ENCODE results near the gene PDZK1IP1. TPM values are rescaled to one million over a fixed set of nuclear protein-coding genes. Genes with fewer than 3 reads are reported as not detected.

The PDZK1IP1 gene
- total RNA-seq, 1 experiment from 2014 or later, result 19.6 TPM

GRCh38 chr1:47224676-47225399 is 35.0 kb upstream of the PDZK1IP1 start:
- BruUV-seq (replicated peaks), result no TSS peak
- POLR2A ChIA-PET, result no interaction called here
- no peak overlapping the region for H3K27ac Mint-ChIP-seq (ENCODE audit: low read depth, unreplicated experiment)

DNA sequence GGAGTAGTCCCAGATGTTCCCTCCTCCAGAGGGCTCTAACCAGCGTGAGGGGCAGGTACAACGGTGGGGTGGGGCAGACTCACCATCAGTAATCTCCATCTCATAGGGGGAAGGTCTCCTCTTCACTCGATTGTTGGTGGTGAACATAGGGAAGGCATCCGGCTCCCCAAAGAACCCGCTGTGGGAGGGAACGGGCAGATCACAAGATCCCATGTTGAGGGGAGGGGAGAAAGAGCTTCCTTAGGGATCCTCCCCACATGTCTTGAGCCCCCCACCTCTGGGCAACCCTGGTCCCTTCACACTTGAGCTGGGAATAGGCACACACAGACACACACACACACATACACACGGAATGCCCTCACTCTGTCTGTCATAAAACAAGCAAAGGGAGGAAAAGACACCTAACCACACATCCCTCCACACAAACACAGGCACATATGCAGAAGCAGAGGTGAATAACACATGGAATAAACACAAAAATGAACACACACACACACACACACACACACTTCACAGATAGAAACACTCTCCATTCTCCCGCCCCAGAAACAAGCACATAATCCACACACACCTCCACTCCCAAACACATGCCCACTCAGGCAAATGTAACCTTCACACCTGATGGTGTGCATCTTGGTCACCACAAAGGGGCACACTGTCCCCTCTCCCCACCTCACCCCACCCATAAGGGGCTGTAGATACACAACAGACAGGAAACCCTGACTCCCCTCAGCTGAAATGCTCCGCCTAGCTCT is 34.3 kb upstream of the PDZK1IP1 start:
- TF ChIP-seq, protein P1, sequence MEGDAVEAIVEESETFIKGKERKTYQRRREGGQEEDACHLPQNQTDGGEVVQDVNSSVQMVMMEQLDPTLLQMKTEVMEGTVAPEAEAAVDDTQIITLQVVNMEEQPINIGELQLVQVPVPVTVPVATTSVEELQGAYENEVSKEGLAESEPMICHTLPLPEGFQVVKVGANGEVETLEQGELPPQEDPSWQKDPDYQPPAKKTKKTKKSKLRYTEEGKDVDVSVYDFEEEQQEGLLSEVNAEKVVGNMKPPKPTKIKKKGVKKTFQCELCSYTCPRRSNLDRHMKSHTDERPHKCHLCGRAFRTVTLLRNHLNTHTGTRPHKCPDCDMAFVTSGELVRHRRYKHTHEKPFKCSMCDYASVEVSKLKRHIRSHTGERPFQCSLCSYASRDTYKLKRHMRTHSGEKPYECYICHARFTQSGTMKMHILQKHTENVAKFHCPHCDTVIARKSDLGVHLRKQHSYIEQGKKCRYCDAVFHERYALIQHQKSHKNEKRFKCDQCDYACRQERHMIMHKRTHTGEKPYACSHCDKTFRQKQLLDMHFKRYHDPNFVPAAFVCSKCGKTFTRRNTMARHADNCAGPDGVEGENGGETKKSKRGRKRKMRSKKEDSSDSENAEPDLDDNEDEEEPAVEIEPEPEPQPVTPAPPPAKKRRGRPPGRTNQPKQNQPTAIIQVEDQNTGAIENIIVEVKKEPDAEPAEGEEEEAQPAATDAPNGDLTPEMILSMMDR (IDR thresholded peaks at IDR 0.05; ENCODE audit: unreplicated experiment), result no peak
- Mint-ChIP-seq H3K4me1 (ENCODE audit: insufficient read depth, unreplicated experiment) (no peaks in the 10 kb centered on the region), H3K27ac (ENCODE audit: low read depth, unreplicated experiment) (no peak overlapping the region), H3K4me3 (ENCODE audit: unreplicated experiment) (no peak overlapping the region), H3K9me3 (ENCODE audit: unreplicated experiment) (no peaks in the 10 kb centered on the region), H3K36me3 (ENCODE audit: insufficient read depth, unreplicated experiment) (peaks cover 6% of the 10 kb centered on the region), H3K27me3 (ENCODE audit: insufficient read depth, unreplicated experiment) (no peaks in the 10 kb centered on the region)
- no TSS peak for BruUV-seq (replicated peaks)
- no peak for DNase-seq (ENCODE audit: unreplicated experiment)
- ChIA-PET CTCF (interaction anchor here (0.7 kb wide), 1 partner anchor 24 kb away, joined by 5 read pairs; no protein-coding TSS in a partner anchor), POLR2A (no interaction called here)
- intact Hi-C loops (cut with micrococcal nuclease), result no loop called here

More at GRCh38 chr1:47224676-47225399, 35.0 kb upstream of the PDZK1IP1 start:
- CTCF ChIA-PET, result interaction anchor here (0.6 kb wide), 1 partner anchor 133 kb away, joined by 3 read pairs; no protein-coding TSS in a partner anchor
- intact Hi-C loops (cut with micrococcal nuclease), result no loop called here
- no peak overlapping the region for H3K4me3 Mint-ChIP-seq (ENCODE audit: unreplicated experiment)
- DNase-seq (ENCODE audit: unreplicated experiment), result no peak
- H3K9me3 Mint-ChIP-seq (ENCODE audit: unreplicated experiment), result no peaks in the 10 kb centered on the region
- H3K36me3 Mint-ChIP-seq (ENCODE audit: insufficient read depth, unreplicated experiment), result peaks cover 6% of the 10 kb centered on the region
- no peaks in the 10 kb centered on the region for H3K4me1 Mint-ChIP-seq (ENCODE audit: insufficient read depth, unreplicated experiment)
- TF ChIP-seq, protein P1 (IDR thresholded peaks at IDR 0.05; ENCODE audit: unreplicated experiment), result no peak
- H3K27me3 Mint-ChIP-seq (ENCODE audit: insufficient read depth, unreplicated experiment), result peaks cover 6% of the 10 kb centered on the region

GRCh38 chr1:47223174-47223920 is 33.5 kb upstream of the PDZK1IP1 start:
- Mint-ChIP-seq H3K27ac (ENCODE audit: low read depth, unreplicated experiment) (no peak overlapping the region), H3K9me3 (ENCODE audit: unreplicated experiment) (no peaks in the 10 kb centered on the region), H3K27me3 (ENCODE audit: insufficient read depth, unreplicated experiment) (no peaks in the 10 kb centered on the region), H3K4me3 (ENCODE audit: unreplicated experiment) (no peak overlapping the region), H3K36me3 (ENCODE audit: insufficient read depth, unreplicated experiment) (peaks cover 6% of the 10 kb centered on the region), H3K4me1 (ENCODE audit: insufficient read depth, unreplicated experiment) (no peaks in the 10 kb centered on the region)
- DNase-seq (ENCODE audit: unreplicated experiment), result no peak
- intact Hi-C loops (cut with micrococcal nuclease), result no loop called here
- ChIA-PET CTCF (interaction anchor here (0.7 kb wide), 2 partner anchors 25 to 30 kb away, joined by 3 to 5 read pairs; no protein-coding TSS in a partner anchor), POLR2A (no interaction called here)
- BruUV-seq (replicated peaks), result no TSS peak
- TF ChIP-seq, protein P1 (IDR thresholded peaks at IDR 0.05; ENCODE audit: unreplicated experiment), result no peak

GRCh38 chr1:47222476-47222875 is 32.6 kb upstream of the PDZK1IP1 start:
- BruUV-seq (replicated peaks), result no TSS peak
- no peak overlapping the region for H3K4me3 Mint-ChIP-seq (ENCODE audit: unreplicated experiment)
- ChIA-PET CTCF (interaction anchor here (1.3 to 2.4 kb wide), 2 partner anchors 40 to 43 kb away, joined by 6 to 10 read pairs; no protein-coding TSS in a partner anchor), POLR2A (interaction anchor here (0.9 kb wide), 1 partner anchor 18 kb away, joined by 3 read pairs; no protein-coding TSS in a partner anchor)
- H3K36me3 Mint-ChIP-seq (ENCODE audit: insufficient read depth, unreplicated experiment), result peaks cover 6% of the 10 kb centered on the region
- no peaks in the 10 kb centered on the region for H3K27me3 Mint-ChIP-seq (ENCODE audit: insufficient read depth, unreplicated experiment)
- H3K9me3 Mint-ChIP-seq (ENCODE audit: unreplicated experiment), result no peaks in the 10 kb centered on the region
- TF ChIP-seq, protein P1 (IDR thresholded peaks at IDR 0.05; ENCODE audit: unreplicated experiment), result no peak
- H3K27ac Mint-ChIP-seq (ENCODE audit: low read depth, unreplicated experiment), result no peak overlapping the region
- intact Hi-C loops (cut with micrococcal nuclease), result no loop called here
- no peaks in the 10 kb centered on the region for H3K4me1 Mint-ChIP-seq (ENCODE audit: insufficient read depth, unreplicated experiment)
- no peak for DNase-seq (ENCODE audit: unreplicated experiment)

Data from MCF 10A (cell line).